Epithelial cell of proximal tubule (primary cell): ENCODE measurements around the gene NR1I2. TPM values are rescaled to one million over a fixed set of nuclear protein-coding genes. Genes with fewer than 3 reads are reported as not detected.

Source experiments
- DNase-seq: peaks from one replicate; pipeline ENCODE4 v3.0.0-alpha.2; 2011; ENCODE audit warnings: low read depth
- H3K4me3 ChIP-seq: 2 replicates; pipeline ENCODE4 v1.5.1; 2011; ENCODE audit warnings: low read depth, mild to moderate bottlenecking, low read length
- total RNA-seq: library from RNA; depleted of rRNA; stranded (reverse); fragments of >200 nt; gene quantifications from 2 replicates; pipeline ENCODE4 v1.2.3, GENCODE V29; 2015
- TF ChIP-seq, protein P1 (sequence below): conservative IDR thresholded peaks from 2 replicates; pipeline ENCODE4 v1.5.1; 2012; ENCODE audit warnings: low read depth, mild to moderate bottlenecking, low read length

The NR1I2 gene
- total RNA-seq, 1 donor from 2014 or later: 0.69 TPM

DNA sequence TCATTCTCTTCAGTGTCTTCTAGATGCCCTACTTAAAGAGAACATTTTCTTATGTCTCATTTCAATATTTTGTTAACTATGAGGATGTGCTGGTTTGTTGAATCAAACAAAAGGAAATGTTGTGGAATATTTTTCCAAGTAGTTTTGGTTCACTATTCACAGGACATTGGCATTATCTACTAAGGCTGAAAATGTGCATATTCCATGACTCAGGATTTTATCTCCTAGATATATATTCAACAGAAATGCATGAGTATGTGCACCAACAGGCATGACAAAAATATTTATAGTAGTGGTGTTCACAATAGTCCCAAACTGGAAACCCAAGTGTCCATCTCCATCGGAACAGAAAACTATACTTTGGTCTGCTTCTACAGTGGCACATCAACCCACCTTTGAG is 16.7 kb upstream of the NR1I2 start:
- TF ChIP-seq, protein P1, sequence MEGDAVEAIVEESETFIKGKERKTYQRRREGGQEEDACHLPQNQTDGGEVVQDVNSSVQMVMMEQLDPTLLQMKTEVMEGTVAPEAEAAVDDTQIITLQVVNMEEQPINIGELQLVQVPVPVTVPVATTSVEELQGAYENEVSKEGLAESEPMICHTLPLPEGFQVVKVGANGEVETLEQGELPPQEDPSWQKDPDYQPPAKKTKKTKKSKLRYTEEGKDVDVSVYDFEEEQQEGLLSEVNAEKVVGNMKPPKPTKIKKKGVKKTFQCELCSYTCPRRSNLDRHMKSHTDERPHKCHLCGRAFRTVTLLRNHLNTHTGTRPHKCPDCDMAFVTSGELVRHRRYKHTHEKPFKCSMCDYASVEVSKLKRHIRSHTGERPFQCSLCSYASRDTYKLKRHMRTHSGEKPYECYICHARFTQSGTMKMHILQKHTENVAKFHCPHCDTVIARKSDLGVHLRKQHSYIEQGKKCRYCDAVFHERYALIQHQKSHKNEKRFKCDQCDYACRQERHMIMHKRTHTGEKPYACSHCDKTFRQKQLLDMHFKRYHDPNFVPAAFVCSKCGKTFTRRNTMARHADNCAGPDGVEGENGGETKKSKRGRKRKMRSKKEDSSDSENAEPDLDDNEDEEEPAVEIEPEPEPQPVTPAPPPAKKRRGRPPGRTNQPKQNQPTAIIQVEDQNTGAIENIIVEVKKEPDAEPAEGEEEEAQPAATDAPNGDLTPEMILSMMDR: no peak
- DNase-seq: no peak
- H3K4me3 ChIP-seq: no peak overlapping the region

- no peak overlapping the region for H3K4me3 ChIP-seq
- DNase-seq: no peak
- TF ChIP-seq, protein P1: no peak
Observed at GRCh38 chr3:119767936-119768601, 13.8 kb upstream of the NR1I2 start.

DNA sequence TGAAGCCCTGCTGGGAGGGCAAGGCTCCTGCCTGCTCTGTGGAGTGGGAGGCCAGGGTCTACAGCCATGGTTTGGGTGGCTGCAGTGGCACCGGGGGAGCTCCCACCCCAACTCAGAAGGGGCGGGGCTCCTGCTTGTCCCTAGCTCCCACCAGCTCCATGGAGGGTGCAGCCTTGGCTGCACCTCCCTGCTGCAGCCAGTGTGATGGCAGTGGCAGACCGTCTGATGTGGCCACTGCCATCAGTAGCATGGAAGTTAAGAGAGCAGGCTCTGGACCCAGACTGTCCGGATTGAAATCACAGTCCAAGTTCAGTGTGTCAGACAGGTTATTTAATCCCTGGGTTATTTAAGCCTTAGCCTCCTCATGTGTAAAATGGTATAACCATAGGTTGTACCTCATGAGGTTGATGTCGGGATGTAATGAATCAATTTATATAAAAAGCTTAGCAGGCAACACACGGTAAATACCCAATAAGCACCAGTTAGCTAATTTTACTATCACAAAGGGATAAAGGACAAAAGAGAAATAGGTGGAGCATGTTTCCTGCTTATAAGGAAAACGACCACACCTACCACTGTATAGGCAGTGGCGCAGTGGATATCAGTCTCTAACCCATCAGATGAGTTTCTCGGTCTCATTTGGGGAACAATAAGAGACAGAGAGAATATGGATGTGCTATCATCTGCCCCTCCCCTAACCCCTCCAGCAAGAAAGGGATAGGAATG is 13.1 kb upstream of the NR1I2 start:
- no peak for DNase-seq
- no peak overlapping the region for H3K4me3 ChIP-seq
- TF ChIP-seq, protein P1: no peak

- DNase-seq: no peak
- H3K4me3 ChIP-seq: no peak overlapping the region
Observed at GRCh38 chr3:119769394-119770149, 12.3 kb upstream of the NR1I2 start.

GRCh38 chr3:119774444-119774843 is 7.5 kb upstream of the NR1I2 start:
- TF ChIP-seq, protein P1: no peak
- no peak for DNase-seq
- no peak overlapping the region for H3K4me3 ChIP-seq

More at GRCh38 chr3:119769394-119770149, 12.3 kb upstream of the NR1I2 start:
- TF ChIP-seq, protein P1: no peak

DNA sequence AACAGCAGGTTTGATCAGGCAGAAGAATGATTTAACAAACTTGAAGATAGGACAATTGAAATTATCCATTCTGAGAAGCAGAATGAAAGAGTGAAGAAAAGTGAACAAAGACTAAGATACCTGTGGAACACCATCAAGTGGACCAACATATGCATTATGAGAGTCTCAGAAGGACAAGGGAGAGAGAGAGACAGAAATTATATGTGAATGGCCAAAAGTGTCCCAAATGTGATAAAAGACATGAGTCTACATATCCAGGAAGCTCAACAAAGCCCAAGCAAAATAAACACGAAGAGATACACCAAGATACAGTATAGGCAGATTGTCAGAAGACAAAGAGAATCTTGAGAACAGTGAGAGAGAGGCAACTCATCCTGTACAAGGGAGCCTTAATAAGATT is 5.6 kb upstream of the NR1I2 start:
- DNase-seq: no peak
- TF ChIP-seq, protein P1: no peak
- H3K4me3 ChIP-seq: no peak overlapping the region
